ENCODE results near the gene NKX6-1.

DNA sequence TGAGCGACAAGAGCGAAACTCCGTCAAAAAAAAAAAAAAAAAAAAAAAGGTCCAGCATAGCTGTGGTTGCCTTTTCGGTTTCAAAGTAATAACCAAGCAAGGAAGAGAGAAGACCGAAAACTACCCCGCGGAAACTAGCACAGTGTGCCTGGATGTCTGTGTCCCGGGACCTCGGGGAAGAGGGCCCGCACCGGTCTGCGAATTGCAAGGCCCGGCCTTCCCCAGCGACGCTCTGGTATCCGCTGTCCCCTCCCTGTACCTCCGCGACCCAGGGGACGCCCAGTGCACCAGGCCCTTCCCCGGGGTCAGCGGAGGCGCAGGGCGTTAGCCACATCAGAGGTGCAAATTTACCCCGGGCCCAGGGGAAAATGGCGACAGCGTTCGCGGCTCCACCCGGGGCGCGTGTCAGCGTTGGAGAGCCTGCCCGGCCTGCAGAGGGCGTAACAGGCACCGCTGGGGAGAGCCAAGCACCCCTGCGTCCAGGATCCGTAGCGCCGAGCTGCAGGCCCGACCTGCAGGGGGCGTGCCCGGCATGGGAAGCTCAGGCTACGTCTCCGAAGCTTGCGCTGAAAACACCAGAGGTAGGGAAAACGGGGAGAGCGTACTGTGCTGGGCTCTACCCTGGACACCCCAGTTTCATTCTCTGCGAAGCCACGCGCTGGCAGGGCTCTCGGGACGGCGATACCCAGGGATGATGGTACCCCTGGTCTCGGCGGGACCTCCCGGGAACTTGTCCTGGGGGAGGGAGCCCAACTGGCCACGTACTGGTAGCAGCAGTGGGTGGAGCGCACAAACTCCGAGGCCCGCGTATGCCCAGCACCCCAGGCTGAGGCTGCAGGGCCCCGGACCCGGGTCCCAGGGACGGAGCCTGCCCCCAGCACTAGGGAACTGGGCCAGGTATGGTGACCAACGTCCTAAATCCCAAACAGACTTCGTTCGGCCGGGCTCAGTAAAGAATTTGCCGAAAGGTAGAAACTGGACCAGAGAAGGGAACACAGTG, 16.2 kb downstream of the NKX6-1 start:
- TF ChIP-seq BACH2 (CRISPR knock-in tag; IDR thresholded peaks at IDR 0.05; ENCODE audit: borderline replicate concordance) (no peak), GLIS3 (CRISPR knock-in tag; IDR thresholded peaks at IDR 0.05) (no peak), RARB (CRISPR knock-in tag; IDR thresholded peaks at IDR 0.05) (no peak), ISL1 (CRISPR knock-in tag; IDR thresholded peaks at IDR 0.05) (no peak), ZFP3 (CRISPR knock-in tag; IDR thresholded peaks at IDR 0.05) (no peak)
- TF ChIP-seq, protein P1, sequence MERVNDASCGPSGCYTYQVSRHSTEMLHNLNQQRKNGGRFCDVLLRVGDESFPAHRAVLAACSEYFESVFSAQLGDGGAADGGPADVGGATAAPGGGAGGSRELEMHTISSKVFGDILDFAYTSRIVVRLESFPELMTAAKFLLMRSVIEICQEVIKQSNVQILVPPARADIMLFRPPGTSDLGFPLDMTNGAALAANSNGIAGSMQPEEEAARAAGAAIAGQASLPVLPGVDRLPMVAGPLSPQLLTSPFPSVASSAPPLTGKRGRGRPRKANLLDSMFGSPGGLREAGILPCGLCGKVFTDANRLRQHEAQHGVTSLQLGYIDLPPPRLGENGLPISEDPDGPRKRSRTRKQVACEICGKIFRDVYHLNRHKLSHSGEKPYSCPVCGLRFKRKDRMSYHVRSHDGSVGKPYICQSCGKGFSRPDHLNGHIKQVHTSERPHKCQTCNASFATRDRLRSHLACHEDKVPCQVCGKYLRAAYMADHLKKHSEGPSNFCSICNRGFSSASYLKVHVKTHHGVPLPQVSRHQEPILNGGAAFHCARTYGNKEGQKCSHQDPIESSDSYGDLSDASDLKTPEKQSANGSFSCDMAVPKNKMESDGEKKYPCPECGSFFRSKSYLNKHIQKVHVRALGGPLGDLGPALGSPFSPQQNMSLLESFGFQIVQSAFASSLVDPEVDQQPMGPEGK (CRISPR knock-in tag; IDR thresholded peaks at IDR 0.05; ENCODE audit: borderline replicate concordance): no peak

Measured in SK-N-SH treated with all-trans-retinoic acid at 6 μM for 48 hours (cell line).